Activated T-cell treated with anti-CD3 and anti-CD28 coated beads, Interleukin-2, amount 50 U/mL, for 4 hours (primary cell): Measurements from ENCODE around the gene KCNJ1. TPM values are rescaled to one million over a fixed set of nuclear protein-coding genes. Genes with fewer than 3 reads are reported as not detected.

ENCODE experiments used
- ATAC-seq, 2 donors: fragments of 200-7000 bp; cut with Tn5 transposase; one replicate each; pipeline ENCODE4 v1.10.0; 2021
- DNase-seq: peaks from one replicate; pipeline ENCODE4 v3.0.0-alpha.2; 2020
- H3K27me3 Mint-ChIP-seq: one replicate; pipeline ENCODE4 v1.8.0; 2021; ENCODE audit warnings: low read depth, mixed read lengths
- H3K36me3 Mint-ChIP-seq: one replicate; pipeline ENCODE4 v1.8.0; 2022; ENCODE audit warnings: mixed read lengths; ENCODE audit not compliant: insufficient read depth
- H3K4me1 Mint-ChIP-seq: one replicate; pipeline ENCODE4 v1.8.0; 2021; ENCODE audit warnings: low read depth, mixed read lengths
- H3K4me3 Mint-ChIP-seq: one replicate; pipeline ENCODE4 v1.8.0; 2021; ENCODE audit warnings: mild to moderate bottlenecking, moderate library complexity, mixed read lengths
- H3K9me3 Mint-ChIP-seq: one replicate; pipeline ENCODE4 v1.8.0; 2021; ENCODE audit warnings: mixed read lengths
- total RNA-seq, 3 donors: library from RNA; stranded (reverse); gene quantifications; one replicate each; pipeline ENCODE4 v1.2.1, GENCODE V29; 2021

The KCNJ1 gene
- total RNA-seq, 3 donors from 2014 or later, result not detected

DNA sequence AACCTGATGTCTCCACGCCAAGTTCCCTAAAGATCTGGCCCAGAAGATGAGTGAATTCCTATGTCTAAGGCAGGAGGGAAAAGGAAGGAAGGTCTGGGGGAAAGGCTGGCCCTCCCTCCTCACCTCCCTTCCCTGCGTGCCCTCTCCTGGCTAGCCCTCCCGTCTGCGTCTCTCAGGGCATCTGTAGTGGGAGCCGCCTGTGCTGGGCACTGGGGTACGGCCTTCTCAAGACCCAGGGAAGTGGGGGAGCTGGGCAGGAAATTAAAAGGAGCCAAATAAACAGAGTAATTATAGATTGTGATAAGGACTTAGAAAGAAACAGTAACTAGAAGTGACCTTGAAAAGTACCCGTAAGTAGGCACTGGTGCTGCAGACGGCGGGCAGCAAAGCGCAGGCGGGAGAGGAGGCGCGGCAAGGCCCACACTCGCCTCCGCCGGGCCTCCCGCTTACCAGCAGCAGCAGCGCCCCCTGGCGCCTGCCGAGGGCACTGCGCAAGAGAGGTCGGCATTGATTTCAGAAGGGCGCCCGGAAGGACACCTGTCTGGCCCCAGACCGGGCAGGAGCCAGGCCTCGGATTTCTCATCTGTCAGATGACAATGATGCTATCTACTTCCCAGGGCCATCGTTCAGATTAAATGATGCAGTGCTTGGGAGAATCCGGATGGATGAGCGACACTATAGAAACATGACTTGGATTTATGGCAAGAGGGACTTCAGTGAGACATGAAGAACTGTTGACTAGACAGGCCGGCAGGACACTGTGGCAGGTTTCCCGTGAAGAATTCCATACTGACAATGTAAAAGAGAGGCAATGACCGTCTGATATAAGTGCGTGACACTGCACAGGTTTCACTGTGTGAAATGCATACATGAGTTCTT lies 7.3 kb downstream of the KCNJ1 start:
- no peak overlapping the region for H3K4me3 Mint-ChIP-seq
- peak; percentile 83 to 86 for ATAC-seq
- peaks cover 2% of the 10 kb centered on the region for H3K4me1 Mint-ChIP-seq

DNA sequence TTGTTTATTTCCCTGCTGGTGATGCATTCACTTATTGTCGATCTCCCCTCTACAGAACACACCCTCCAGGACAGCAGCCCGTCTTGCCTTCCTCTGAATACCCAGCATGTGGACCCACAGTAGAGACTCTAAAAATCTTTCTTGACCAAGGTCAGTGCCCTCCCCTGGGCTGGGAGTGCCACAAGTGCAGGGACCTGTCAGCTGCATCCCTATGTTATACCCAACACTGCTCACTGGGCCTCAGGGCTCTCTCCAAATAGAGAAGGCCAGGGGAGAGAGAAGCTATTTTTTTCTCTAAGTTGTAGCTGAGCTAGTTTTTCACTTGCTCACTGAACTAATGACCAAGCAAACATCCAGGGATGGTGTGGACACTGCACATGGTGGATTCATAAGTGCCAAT lies 9.8 kb downstream of the KCNJ1 start:
- Mint-ChIP-seq H3K4me1 (peaks cover 2% of the 10 kb centered on the region), H3K4me3 (no peak overlapping the region), H3K9me3 (no peaks in the 10 kb centered on the region), H3K27me3 (no peaks in the 10 kb centered on the region), H3K36me3 (no peaks in the 10 kb centered on the region)
- DNase-seq, result no peak
- no peak for ATAC-seq

More for the DNA sequence above, 7.3 kb downstream of the KCNJ1 start:
- no peaks in the 10 kb centered on the region for H3K36me3 Mint-ChIP-seq
- H3K27me3 Mint-ChIP-seq, result no peaks in the 10 kb centered on the region
- H3K9me3 Mint-ChIP-seq, result no peaks in the 10 kb centered on the region
- peak; percentile 67 for DNase-seq

DNA sequence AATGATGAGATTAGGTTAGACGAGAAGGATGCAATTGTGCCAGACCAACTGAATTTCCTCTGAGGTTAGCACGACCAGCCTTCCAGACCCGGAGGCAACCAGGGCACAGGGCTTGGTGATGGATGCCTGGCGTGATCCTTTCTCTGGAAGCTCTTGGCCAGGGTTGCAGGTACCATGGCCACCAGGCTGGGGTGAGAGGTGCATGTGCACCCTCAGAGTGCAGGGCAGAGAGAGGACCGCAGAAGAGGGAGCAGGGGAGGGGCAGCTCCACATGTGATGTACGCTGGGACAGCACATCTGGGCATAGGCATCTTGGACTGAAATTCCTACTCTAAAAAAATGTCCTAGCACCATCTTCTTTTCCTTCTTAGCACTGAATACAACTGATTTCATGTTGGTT lies 10.9 kb downstream of the KCNJ1 start:
- no peaks in the 10 kb centered on the region for H3K9me3 Mint-ChIP-seq
- no peak overlapping the region for H3K4me3 Mint-ChIP-seq
- DNase-seq (no peak), ATAC-seq (no peak)
- no peaks in the 10 kb centered on the region for H3K36me3 Mint-ChIP-seq
- H3K27me3 Mint-ChIP-seq, result no peaks in the 10 kb centered on the region
- peaks cover 2% of the 10 kb centered on the region for H3K4me1 Mint-ChIP-seq

DNA sequence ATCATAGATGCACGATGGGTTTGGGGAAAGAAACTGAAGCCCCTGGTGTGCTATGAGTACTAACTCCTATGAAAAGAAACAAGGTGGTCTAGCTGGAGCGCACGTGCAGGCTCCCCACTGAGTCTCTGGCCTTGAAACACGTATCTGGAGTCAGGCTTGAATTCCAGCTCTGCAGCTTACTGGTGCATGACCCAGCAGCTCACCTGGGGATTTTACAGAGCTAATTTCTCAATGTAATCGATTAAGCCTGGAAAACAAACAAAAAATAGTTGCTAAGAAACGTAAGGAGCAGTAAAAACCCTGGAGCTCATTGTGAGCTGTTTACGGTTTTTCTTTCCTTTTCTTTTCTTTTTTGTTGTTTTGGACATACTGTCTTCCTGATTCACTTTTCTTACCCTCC lies 12.3 kb downstream of the KCNJ1 start:
- Mint-ChIP-seq H3K4me1 (peaks cover 2% of the 10 kb centered on the region), H3K36me3 (no peaks in the 10 kb centered on the region), H3K4me3 (no peak overlapping the region), H3K27me3 (no peaks in the 10 kb centered on the region), H3K9me3 (no peaks in the 10 kb centered on the region)
- DNase-seq (no peak), ATAC-seq (no peak)

DNA sequence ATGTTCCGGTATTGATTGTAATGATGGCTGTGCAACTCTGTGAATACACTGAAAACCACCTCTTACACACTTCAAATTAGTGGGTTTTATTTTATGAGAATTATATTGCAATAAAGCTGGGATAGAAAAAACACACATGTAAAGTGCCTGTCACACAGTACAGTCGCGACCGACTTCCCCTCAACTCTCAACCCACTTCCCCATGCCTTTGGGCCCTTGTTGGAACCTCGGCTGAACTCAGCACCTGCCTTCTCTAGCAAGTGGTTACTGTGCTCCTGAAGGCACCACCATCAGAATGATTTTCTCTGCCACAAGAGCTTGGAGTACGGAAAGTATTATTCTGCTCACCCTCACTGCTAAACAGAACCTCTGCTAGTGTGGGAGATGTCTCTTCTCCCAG lies 13.5 kb downstream of the KCNJ1 start:
- H3K36me3 Mint-ChIP-seq, result no peaks in the 10 kb centered on the region
- peaks cover 7% of the 10 kb centered on the region for H3K4me1 Mint-ChIP-seq
- no peaks in the 10 kb centered on the region for H3K27me3 Mint-ChIP-seq
- no peaks in the 10 kb centered on the region for H3K9me3 Mint-ChIP-seq
- no peak overlapping the region for H3K4me3 Mint-ChIP-seq
- DNase-seq (no peak), ATAC-seq (no peak)

DNA sequence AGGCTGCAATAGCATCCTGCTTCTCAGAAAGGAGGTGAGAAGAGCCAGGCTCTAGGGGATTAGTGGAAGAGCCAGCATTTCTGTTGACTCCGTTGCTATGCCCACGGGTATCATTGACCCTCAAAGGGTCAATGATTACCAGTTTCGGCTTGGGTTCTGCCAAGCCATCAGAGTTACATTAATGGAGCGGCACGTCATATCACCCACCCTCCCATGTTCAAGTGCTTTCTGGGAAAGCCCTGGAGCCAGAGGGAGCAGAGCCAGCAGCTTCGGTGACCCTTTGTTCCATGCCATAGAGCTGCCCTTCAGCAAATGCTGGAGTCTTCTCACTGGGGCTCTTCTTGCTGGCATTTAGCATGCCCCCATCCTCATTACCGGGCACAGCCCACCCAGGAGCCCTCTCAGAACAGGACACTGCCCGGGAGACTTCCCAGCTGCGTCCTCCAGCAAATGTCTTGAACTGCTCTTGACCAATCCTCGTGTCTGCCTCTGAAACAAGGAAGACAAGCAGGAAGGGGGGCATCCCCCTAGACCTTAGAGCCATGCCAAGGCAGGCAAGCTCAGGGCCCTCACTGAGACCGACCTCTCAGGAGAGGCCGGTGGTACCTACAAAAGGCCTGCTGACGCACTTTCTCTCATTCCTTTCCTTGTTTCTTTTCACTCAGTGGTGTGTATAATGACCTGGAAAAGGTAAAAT lies 14.6 kb downstream of the KCNJ1 start:
- Mint-ChIP-seq H3K36me3 (no peaks in the 10 kb centered on the region), H3K9me3 (no peaks in the 10 kb centered on the region), H3K27me3 (no peaks in the 10 kb centered on the region), H3K4me1 (peaks cover 7% of the 10 kb centered on the region), H3K4me3 (no peak overlapping the region)
- DNase-seq, result no peak
- no peak for ATAC-seq

DNA sequence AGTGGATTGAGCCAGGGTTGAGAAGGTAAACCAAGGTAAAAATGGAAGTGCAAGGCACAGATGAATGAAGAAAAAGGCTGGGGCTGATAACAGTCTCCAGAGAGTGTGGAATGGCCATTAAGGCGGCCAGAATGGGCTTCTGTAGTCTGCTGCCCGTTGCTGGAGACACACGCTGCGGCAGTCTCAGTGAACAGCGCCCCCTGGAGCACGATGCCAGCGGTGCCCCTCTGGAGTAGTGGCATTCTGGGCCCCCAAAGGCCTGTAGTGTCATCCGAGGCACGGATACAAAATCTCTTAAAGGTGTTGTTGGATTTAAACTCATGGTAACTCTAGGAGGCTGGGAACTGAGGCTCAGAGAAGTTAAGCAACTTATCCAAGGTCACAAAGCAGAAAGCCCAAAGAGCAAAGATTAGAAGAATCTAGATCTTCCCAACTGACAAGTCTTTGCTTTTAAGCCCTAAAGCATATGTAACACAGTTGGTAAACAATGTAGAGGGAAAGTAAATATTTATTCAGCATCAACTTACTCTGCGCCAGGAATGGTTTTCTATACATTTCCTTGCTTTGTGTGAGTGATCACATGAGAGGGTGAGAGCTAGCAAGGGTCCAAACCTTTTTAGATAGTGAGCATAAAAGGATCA lies 18.2 kb downstream of the KCNJ1 start:
- H3K9me3 Mint-ChIP-seq, result no peaks in the 10 kb centered on the region
- H3K4me1 Mint-ChIP-seq, result peaks cover 32% of the 10 kb centered on the region
- DNase-seq (peak; percentile 59), ATAC-seq (peak; percentile 78 to 83)
- no peaks in the 10 kb centered on the region for H3K27me3 Mint-ChIP-seq
- no peaks in the 10 kb centered on the region for H3K36me3 Mint-ChIP-seq
- H3K4me3 Mint-ChIP-seq, result no peak overlapping the region

DNA sequence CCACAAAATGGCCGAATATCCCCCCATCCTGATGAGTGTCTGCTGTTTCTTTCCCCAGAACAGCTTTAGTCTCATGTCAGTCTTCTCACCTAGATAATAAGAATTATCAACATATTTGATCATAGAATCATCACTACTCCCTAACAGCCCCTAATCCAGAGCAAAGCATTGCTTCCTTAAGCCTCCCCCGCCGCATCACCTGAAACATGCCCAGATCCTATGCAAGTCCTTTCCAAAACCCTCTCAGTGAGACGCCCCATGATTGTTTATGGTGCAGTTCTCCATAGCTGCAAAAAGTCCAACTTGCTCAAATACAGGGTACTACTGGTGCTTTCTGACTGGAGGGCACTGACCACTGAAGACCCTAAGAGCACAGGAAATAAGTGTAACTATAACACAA lies 20.1 kb downstream of the KCNJ1 start:
- Mint-ChIP-seq H3K4me1 (peaks cover 51% of the 10 kb centered on the region), H3K36me3 (no peaks in the 10 kb centered on the region), H3K27me3 (no peaks in the 10 kb centered on the region), H3K4me3 (no peak overlapping the region), H3K9me3 (no peaks in the 10 kb centered on the region)
- ATAC-seq (no peak), DNase-seq (no peak)

DNA sequence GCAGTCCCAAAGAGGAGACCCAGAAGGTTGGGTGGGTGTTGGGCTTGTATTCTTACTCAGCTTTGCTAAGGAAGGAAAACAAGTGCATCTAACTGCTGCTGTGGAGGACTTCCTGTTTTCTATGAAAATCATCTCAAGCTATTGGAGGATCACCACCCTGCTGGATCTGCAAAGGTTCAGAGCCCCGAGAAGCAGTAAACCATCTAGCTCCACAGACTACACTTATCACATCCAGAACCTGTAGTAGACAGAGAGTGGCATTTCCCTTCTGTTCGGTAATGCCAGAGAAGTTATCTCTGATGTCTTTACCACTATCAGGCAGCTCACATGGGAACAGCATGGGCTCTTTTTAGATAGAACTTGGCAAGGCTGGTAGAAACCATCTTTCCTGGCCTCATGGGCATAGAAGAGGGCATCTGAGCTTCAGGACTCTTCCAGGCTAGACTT lies 21.7 kb downstream of the KCNJ1 start:
- H3K4me3 Mint-ChIP-seq, result no peak overlapping the region
- no peaks in the 10 kb centered on the region for H3K27me3 Mint-ChIP-seq
- ATAC-seq (peak; percentile 48 to 55), DNase-seq (no peak)
- no peaks in the 10 kb centered on the region for H3K9me3 Mint-ChIP-seq
- H3K36me3 Mint-ChIP-seq, result no peaks in the 10 kb centered on the region
- peaks cover 66% of the 10 kb centered on the region for H3K4me1 Mint-ChIP-seq

DNA sequence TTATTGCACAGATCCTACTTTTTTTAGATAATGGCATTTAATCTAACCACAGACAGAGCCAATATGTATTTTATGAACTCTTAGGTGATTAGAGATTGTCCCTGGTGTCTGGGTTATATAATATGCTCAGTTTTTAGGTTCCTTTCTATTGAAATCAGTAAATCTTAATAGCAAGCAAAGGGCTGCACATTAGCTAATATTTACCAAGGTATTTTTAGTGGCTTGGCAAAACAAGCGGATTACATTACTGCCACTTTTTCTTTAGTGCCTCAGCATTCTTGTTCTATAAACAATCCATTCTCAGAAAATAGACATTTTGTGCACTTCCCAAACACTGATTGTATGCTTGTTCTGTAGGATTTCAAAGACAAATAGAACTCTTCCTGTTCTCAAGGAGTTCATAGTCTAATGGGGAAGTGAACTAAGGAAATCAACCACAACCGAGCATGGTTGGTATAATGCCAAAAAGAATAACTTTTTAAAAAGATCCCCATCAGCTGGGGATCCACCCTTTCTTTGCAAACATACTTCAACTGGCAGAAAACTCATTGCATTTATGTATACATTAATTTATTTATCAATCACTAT lies 23.8 kb downstream of the KCNJ1 start:
- no peak overlapping the region for H3K4me3 Mint-ChIP-seq
- DNase-seq, result no peak
- no peak for ATAC-seq
- H3K9me3 Mint-ChIP-seq, result no peaks in the 10 kb centered on the region
- H3K4me1 Mint-ChIP-seq, result peaks cover 74% of the 10 kb centered on the region
- no peaks in the 10 kb centered on the region for H3K36me3 Mint-ChIP-seq
- no peaks in the 10 kb centered on the region for H3K27me3 Mint-ChIP-seq

DNA sequence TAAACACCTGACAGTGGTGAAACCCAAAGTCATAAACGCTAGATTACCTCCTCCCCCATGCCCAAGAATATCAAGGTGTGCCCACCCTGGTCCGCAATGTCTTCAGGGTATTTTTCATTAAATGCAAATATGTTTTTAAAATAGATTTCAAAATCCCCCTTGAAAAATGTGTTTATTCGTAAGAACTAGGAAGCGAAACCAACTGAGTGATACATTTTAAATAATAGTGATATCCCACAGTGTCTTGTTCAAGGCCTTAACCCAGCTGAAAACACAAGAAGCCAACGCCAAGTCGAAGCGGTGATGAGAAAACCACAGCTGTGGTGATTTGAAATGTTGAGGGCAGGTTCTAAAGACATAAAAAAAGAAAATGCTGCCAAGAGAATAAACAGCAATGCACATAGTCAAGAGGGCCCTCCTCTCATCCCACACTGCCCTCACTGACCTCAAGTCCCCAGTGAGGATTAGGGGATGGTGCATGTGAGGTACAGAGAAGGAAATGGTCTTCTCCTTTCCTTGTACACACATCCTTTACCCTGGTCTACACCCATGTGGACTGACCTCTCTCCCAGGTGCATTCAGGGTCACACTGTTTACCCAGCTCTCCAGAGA lies 25.5 kb downstream of the KCNJ1 start:
- no peak overlapping the region for H3K4me3 Mint-ChIP-seq
- H3K27me3 Mint-ChIP-seq, result no peaks in the 10 kb centered on the region
- DNase-seq, result no peak
- peaks cover 88% of the 10 kb centered on the region for H3K4me1 Mint-ChIP-seq
- H3K36me3 Mint-ChIP-seq, result no peaks in the 10 kb centered on the region
- no peaks in the 10 kb centered on the region for H3K9me3 Mint-ChIP-seq
- no peak for ATAC-seq

DNA sequence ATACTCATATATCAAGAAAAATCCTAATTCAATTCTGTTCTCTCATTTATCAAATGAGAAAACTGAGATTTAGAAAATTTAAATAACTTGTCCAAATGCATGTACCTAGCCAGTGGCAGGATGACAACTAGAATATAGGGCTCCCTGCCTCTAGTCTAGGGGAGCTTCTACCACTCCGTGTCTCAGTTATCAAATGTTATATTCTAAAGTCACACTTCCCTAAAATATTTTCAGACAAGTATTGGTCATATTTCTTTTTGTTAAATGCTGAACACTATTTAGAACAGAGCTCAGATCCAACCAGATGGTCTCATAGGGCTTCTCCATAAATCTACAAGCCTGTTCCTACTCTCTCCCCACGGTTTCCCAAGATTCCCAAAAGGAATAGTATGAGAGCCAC lies 26.3 kb downstream of the KCNJ1 start:
- Mint-ChIP-seq H3K36me3 (peaks cover 3% of the 10 kb centered on the region), H3K4me3 (no peak overlapping the region), H3K4me1 (peaks cover 85% of the 10 kb centered on the region), H3K9me3 (no peaks in the 10 kb centered on the region), H3K27me3 (no peaks in the 10 kb centered on the region)
- no peak for DNase-seq
- ATAC-seq, result no peak

DNA sequence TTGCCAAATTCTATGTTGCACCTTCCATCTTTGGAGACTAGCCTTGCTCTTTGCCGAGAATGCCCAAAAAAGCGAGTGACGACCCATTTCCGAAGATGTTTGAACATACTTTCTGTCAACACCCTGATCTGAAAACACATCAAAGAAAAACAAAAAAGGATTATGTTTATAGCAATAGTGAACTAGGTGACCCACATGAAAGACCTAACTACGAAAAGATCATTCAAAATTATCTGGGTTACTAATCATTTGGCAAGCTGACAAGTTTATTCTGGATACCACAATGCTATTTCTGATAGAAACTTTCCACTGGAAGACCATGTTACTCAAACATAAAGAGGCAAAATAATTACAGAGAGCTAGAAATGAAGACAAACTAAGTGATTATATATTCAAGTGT lies 27.0 kb downstream of the KCNJ1 start:
- H3K36me3 Mint-ChIP-seq, result peaks cover 3% of the 10 kb centered on the region
- H3K4me3 Mint-ChIP-seq, result no peak overlapping the region
- H3K4me1 Mint-ChIP-seq, result peaks cover 78% of the 10 kb centered on the region
- H3K27me3 Mint-ChIP-seq, result no peaks in the 10 kb centered on the region
- ATAC-seq, result peak in 1 of 2 donors; percentile 23
- no peaks in the 10 kb centered on the region for H3K9me3 Mint-ChIP-seq
- DNase-seq, result no peak

DNA sequence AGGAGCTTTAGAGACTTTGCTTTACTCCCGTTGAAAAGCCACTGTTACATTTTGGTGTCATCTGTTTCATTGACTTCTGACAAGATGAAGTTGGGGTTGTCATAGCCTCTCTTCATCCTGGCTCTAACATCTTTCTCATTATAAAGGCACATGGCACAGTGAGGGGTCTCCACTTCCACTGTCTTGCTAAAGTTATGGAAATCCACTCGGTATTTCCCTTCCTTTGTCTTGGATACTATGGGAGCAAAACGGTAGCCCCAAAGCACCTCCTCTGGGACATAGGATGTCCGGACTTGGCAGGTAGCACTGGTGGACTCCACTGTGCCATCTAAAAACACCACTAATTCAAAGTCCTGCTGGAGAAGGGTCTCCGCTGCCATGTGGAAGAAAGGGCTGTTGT lies 28.0 kb downstream of the KCNJ1 start:
- DNase-seq (no peak), ATAC-seq (no peak)
- no peak overlapping the region for H3K4me3 Mint-ChIP-seq
- peaks cover 68% of the 10 kb centered on the region for H3K4me1 Mint-ChIP-seq
- no peaks in the 10 kb centered on the region for H3K9me3 Mint-ChIP-seq
- H3K36me3 Mint-ChIP-seq, result peaks cover 3% of the 10 kb centered on the region
- H3K27me3 Mint-ChIP-seq, result no peaks in the 10 kb centered on the region
